HG02840 (cell line): ENCODE results near the gene TRAPPC12.
A peak's percentile ranks its signal among the peaks of the same experiment; 100 is the strongest.
"Not testable (repeated sequence)": the region's sequence is repeated elsewhere in the genome, so short reads cannot be mapped to it uniquely, and the experiment has no call there.

Experiments used
- ATAC-seq: cut with Tn5 transposase; IDR thresholded peaks from one replicate; pipeline ENCODE4 v1.9.1; 2021; ENCODE audit warnings: mild to moderate bottlenecking, moderate library complexity, moderate number of reproducible peaks; ENCODE audit not compliant: unreplicated experiment, low FRiP score

TRAPPC12 gene

GRCh38 chr2:3379647-3380534 lies at the start of gene TRAPPC12:
Gene TRAPPC12 (plus strand): TSS chr2:3379694. CDS start chr2:3387624, 7,930 bp downstream.
- peak; percentile 71 for ATAC-seq

GRCh38 chr2:3332133-3332532 lies 47.4 kb upstream of the TRAPPC12 start:
- ATAC-seq = no peak

GRCh38 chr2:3334392-3335345 lies 44.8 kb upstream of the TRAPPC12 start:
- no peak for ATAC-seq

- ATAC-seq = no peak
These were observed 42.6 kb upstream of the TRAPPC12 start for GRCh38 chr2:3336844-3337243.

- ATAC-seq = no peak
These were observed 41.2 kb upstream of the TRAPPC12 start for GRCh38 chr2:3338340-3338739.

- no peak for ATAC-seq
These were observed 39.4 kb upstream of the TRAPPC12 start for GRCh38 chr2:3340144-3340543.

- ATAC-seq = no peak
These were observed 38.2 kb upstream of the TRAPPC12 start for GRCh38 chr2:3341336-3341735.

- ATAC-seq = no peak
These were observed 37.2 kb upstream of the TRAPPC12 start for GRCh38 chr2:3342324-3342723.

GRCh38 chr2:3343012-3343411 lies 36.5 kb upstream of the TRAPPC12 start:
- no peak for ATAC-seq

- ATAC-seq = no peak
These were observed 34.6 kb upstream of the TRAPPC12 start for GRCh38 chr2:3344897-3345296.

- ATAC-seq = no peak
These were observed 33.9 kb upstream of the TRAPPC12 start for GRCh38 chr2:3345621-3346020.

GRCh38 chr2:3348767-3349166 lies 30.7 kb upstream of the TRAPPC12 start:
- ATAC-seq = no peak

GRCh38 chr2:3349211-3349693 lies 30.2 kb upstream of the TRAPPC12 start:
- ATAC-seq = no peak

GRCh38 chr2:3354986-3355385 lies 24.5 kb upstream of the TRAPPC12 start:
- ATAC-seq = no peak

- ATAC-seq = no peak
These were observed 23.4 kb upstream of the TRAPPC12 start for GRCh38 chr2:3355951-3356569.

GRCh38 chr2:3356799-3357198 lies 22.7 kb upstream of the TRAPPC12 start:
- no peak for ATAC-seq

GRCh38 chr2:3357446-3357845 lies 22.0 kb upstream of the TRAPPC12 start:
- not testable (repeated sequence) for ATAC-seq

GRCh38 chr2:3357926-3358325 lies 21.6 kb upstream of the TRAPPC12 start:
- no peak for ATAC-seq

GRCh38 chr2:3361518-3362389 lies 17.7 kb upstream of the TRAPPC12 start:
- ATAC-seq = no peak

- ATAC-seq = no peak
These were observed 14.3 kb upstream of the TRAPPC12 start for GRCh38 chr2:3365219-3365618.
